NCI-H748 treated with DMSO at 0.1 percent for 48 hours (cell line): ENCODE data around the gene RAPGEF1.
"Not testable (repeated sequence)": the region's sequence is repeated elsewhere in the genome, so short reads cannot be mapped to it uniquely, and the experiment has no call there.

ENCODE experiments used
- DNase-seq: peaks from one replicate; lab custom pipeline; 2025; lab: John Stamatoyannopoulos, UW

The RAPGEF1 gene

DNA sequence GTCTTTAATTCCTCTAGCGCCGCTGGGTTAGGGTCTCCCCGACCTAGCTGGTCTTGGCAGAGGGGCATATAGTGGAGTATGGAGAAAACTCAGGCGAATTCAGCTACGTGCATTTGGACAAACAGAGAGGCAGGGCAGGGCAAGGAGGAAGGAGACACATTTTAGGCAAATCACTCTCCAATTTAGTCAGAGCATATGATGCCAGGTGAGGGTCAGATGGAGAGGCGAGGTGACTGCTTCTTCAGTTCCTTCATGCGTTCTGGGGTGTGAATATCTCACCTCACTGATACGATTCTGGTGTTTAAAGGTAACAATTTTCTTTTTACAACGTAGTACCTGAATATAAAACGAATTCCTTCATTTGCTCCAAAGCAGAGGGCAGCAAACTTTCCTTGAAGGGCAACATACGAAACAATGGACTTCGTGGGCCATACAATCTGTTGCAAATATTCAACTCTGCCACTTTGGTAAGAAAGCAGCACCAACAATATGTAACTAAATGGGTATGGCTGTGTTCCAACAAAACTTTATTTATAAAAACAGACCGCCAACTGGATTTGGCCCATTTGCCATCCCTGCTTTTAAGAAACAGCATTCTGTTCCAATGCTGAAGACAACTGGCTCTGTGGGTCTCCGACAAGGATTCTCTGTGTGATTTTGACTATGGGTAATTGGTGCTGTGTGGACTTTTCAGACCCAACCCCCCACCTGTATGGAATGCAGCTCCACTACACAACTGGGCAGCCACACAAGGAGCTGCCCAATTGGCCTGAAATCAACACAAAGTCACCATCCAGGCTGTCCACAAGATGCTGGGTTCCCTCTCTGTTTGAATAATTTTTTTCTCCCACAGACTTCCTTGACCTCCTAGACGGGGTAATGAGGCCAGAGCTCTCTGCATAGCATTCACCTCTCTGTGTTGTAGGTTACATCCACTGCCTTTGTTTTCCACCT is 53.8 kb downstream of the RAPGEF1 start:
- DNase-seq: no peak

DNA sequence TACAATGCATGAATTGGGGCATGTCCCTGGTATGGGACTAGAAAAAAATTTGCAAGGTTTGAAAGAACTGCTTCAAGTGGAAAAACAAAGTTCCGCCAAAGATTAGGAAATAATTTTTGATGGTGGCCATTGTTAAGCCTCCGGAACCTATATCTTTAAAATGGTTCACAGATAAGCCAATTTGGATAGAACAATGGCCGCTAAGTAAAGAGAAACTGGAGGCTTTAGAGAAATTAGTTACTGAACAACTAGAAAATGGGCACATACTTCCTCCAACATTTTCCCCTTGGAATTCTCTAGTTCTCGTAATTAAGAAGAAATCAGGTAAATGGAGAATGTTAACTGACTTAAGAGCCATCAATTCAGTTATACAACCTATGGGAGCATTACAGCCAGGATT is 56.8 kb downstream of the RAPGEF1 start:
- not testable (repeated sequence) for DNase-seq

DNA sequence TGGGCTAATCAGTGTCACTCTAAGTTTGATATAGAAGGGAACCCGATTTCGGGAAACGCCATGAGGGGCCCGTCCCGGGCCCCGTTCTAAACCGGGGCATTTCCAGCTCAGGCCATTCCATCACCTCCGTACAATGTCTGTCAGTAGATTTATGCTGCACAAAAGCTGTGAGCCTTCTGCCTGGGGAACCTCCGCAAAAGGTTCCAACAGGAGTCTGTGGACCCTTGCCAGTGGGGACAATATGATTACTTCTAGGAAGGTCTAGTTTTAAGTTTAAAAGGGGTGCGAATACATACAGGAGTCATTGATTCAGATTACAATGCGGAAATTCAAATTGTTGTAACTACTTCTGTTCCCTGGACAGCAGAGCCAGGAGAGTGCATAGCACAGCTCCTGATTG is 57.6 kb downstream of the RAPGEF1 start:
- no peak for DNase-seq

DNA sequence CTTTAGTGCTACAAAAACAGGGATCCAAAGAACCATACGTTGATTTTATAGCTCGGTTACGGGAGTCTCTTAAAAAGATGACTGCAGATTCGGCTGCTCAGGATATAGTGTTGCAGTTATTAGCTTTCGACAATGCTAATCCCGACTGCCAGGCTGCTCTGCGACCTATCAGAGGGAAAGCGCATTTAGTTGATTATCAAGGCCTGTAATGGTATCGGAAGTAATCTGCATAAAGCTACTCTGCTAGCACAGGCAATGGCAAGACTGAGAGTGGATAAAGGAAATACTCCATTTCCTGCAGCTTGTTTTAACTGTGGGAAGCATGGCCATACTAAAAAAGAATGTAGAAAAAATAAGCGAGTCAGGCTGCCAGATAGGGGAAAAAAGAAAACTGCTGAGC is 58.0 kb downstream of the RAPGEF1 start:
- not testable (repeated sequence) for DNase-seq

DNA sequence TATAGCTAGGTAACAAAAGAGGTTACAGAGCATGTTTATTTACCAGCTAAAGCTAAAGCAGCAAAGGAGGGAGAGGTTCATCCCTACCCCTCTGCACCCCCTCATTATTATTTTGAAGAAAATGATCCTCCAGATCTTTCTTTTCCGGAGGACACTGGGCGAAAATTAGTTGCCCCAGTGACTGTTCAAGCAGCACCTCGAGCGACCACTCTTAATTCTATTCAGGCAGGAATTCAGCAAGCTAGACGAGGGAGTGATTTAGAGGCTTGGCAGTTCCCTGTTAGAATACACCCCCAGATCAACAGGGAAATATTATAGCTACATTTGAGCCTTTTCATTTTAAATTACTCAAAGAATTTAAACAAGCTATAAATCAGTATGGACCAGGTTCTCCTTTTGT is 58.8 kb downstream of the RAPGEF1 start:
- DNase-seq: not testable (repeated sequence)

DNA sequence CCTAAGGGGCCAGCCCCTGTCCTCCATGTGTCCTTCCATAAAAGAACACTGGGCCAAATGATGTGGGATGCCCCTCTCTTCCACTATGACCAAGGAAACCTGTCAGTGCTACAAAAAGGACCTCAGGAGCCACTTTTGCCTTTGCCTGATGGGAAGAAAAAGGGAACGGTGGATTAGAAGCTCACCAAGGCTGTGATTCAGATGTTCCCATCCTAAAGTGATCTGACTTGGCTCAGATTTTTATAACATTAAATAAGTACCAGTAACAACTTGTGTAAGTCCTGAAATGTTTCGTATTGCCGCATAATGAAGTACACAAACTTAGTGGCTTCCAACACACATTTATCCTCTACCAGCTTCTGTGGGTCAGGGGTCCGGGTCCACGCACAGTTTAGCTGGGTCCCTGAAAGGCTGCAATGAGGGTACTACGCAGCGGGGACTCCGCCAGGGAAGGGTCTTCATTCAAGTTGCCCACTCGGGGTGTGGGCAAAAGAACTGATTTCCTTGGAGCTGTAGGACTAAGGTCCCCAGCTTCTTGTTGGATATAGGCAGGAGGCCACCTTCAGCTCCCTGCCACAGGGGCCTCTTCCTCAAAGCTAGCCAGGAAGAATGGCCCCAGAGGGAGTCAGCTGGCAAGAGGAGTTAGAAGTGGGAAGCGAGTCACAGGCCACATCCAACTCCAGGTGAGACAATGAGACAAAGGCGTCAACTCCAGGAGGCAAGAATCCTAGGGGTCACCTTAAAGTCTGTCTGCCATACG is 60.4 kb downstream of the RAPGEF1 start:
- DNase-seq: no peak

DNA sequence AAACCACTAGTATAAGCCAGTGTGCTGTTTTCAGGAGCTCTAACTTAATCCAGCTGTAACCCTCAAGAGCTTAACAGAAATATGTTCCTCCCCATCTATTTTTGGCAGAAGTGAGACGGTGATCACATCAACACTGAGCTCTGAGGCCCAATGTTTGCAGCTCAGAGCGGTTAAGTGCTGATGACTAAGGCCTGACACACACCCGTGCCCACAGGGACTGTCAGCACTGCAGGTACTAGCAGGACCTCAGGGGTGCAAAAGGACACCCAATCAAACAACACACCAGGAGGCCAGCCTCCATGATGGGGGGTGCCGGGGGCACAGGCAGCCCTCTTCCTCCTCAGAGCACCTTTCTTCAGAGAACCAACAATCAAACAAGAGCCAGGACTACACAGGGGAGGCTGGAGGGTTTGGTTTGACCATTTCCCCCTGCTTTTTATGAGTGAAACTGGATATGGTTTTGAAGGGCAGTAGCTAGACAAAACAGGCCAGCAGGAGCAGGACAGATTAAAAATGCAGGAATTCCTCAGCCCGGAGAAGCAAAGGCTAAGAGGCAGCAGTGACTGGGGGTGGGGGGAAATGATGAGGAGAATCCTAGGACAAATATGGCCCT is 61.3 kb downstream of the RAPGEF1 start:
- DNase-seq: no peak

DNA sequence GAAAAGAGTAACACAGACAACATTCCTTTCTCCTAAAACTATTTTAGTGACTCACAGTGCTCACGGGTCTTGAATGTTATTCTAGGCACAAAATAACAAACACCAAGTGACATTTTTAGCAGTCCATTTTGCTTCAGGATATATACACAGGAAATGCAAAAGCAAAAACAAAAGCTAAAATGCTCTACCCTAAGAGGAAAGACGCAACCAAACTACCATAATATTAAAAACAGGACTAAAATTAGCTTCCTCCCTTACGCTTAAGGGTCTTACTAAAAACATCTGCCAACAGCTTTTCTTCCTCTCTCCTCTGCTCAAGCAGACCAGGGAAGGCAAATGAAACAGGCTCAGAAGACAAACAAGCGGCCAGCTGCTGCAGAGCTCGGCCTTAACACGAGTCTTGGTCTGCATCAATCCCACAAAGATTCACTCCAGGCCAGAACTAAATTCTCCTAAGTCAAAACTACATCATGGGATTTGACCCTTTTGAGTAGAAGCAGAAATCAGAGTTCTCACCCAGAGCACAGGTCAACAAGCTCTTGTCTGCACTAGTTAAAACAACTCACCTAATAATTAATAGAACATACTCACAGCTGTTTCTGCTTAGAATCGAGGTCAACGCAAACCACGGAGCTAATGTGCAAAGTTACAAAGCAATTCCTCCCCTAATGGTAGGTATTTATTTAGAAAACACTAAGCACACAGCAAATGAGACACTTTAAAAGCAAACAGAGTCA is 62.3 kb downstream of the RAPGEF1 start:
- no peak for DNase-seq

DNA sequence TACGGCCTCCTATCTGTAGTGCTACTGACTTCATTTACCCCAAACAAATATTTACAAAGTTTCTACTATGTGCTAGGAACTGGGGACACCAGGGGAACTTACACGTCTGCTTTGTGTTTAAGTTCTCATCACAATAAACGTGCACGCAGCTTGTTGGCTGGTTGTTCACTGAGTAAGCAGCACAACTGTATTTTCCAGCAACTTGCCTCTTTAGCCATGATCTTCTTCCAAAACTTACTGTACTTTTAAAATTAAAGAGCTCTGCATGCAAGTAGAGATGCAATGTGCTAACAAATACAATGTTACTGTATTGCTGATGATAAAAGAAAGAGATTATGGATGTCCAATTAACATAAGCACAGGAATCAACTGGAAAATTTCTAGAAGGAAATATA is 62.8 kb downstream of the RAPGEF1 start:
- DNase-seq: no peak

DNA sequence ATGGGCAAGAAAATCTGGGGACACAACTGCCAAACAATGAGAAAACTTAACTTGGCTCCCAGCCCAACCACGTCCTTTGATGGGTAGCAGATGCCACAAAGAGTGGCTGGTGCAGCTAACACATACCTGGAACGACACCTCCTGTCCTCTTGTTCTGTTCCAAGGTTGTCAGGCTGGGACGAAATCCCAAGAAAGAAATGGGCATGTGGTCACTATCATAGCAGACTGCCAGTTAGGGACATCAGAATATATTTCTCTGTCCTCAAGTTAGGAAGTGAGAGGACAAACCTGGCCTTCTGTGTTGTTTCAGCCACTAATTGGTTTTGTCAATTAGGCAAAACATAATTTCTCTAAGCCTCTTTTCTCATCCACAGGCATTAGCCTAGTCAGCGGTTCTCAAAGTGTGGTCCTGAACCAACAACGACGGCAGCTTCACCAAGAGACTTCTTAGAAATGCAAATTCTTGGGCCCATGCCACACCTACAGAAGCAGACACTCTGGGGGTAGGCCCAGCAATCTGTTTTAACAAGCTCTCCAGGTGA is 63.4 kb downstream of the RAPGEF1 start:
- no peak for DNase-seq

DNA sequence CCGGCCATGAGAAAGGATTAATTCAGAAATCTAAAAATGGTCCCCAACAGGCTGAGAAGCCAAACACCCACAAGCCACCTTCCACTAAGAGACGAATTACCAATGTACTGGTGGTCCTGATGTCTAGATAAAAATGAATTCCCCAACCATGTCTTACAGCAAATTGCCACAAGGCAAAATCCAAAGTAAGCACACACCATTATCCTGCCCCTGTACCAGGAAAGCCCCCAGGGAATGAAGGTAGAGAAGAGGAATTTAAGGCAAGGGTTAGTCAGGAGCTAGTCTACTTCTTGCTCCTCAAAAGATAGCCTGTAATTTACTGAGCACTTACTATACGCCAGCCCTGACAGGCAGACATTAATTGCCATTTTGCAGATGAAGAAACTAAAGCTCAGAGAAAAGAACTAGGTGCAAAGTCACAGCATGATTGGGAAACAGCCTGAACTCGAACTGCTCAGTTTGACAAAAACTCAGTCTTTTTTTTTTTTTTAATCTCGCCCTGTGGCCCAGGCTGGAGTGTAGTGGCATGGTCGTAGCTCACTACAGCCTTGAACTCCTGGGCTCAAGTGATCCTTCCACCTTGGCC is 64.3 kb downstream of the RAPGEF1 start:
- DNase-seq: no peak

DNA sequence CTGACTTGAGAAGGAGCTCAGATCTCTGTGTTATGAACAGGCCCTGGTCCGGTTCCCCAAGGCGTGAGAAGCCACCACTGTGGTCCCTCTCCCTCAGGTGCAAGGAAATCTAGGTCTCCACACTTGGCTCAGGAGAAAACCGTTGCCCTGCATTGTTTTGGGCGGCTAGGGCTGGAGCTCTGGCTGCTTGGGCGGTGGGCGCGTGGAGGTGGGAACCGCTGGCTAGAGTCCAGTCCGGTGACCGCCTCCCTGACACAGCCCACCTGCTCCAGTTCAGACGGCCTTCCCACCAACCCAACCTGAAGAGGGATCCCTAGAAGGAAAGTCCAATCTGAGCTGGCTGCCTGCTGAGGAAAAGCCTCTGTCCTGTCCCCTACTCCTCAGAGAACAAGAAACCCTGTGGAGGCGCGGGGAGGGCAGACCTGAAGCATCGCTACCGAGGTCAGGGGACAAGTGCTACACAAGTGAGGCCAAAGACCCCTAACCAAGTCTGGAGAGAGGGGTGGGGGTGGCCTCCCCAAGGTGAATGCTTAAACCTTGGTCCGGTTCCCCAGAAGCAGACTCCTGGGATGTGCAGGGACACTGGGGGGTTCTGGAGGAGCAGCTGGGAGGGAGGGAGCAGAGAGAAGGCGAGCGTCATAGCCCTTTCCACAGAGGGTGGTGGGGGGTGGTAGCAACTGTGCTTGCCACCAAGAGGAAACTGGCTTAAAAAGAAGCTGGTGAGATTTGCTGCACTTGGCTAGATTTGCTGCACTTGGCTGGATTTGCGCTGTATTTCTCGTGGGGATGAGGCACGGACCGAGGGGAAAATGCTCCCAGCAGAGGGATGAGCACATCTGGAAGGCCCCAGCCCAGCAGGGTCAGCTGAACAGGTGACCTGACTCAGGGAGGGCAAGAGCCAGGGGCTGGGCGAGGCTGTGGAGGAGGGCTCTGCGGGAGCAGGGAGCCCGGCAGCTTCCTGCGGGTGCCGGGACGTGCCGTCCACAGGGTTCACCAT is 65.2 kb downstream of the RAPGEF1 start:
- DNase-seq: no peak

DNA sequence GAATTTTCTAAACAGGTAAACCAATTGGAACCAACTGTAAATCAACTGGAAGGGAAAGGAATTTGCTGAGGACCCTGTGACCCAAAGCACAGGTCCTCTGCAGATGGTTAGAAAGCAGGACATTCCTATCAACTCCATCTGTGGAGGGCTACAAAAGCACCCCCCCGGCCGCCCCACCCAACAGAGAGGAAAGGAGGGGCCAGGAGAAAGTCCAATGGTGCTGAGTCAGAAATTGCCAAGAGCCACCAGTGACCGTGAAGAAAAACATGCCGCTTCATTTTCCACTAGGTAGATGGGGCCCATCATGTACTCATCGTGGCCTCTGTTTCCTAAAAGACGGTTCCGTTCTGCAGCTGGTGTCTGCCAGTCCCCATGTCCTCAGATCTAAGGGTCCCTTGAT is 66.3 kb downstream of the RAPGEF1 start:
- no peak for DNase-seq

DNA sequence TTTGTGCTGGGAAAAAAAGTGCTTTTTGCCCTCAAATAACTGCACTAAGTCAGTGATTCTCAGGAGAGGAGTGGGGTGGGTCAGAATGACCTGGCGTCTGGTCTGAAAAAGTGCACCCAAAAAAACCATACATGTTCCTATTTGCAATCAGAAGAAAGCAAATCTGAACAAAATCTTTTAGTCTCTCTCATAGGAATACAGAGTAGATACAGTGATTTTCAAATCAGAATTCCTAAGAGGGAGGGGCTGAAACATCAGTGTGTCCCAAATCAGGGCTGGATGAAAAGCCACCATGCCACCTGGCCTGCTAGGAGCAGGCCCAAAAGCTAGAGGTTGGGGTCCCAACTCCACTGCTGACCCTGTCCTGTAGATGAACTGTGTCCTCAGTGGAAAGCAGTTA is 66.8 kb downstream of the RAPGEF1 start:
- DNase-seq: no peak

DNA sequence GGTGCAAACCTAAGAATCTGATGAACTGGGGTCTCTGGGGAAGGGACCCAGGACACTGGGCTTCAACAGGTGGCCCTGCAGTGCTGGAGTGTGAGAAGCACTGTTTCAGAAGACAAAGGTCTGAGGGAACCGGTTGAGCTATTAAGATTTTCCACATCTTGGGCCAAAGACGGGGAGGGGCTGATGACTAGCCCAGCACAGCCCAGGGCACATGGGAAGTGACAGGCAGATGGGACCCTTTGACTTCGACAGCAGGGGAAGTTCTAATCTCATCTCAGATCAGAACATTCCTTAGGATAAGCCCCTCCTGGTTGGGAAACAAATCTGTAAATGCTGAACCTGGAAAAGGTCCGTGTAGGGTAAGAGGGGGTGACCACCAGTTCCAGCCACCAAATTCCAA is 67.4 kb downstream of the RAPGEF1 start:
- DNase-seq: no peak

DNA sequence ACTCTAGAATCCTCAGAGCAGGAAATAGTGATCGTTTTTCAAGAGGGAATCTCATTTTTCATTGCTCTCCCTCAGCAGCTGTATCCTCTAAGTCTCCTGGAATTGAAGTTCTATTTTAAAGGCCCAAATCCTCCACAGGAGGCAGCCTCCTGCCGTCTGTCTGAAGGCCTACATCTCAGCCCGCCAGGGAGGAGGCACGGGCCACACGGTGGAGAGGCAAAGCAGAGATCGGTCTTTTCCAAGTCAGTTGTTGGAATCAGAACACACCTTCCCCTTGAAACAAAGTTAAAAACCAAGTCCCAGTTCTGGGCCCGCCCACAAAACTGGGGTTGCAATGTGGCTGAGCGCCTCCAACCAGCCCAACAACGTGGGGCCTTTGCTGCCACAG is 68.7 kb downstream of the RAPGEF1 start:
- DNase-seq: no peak

DNA sequence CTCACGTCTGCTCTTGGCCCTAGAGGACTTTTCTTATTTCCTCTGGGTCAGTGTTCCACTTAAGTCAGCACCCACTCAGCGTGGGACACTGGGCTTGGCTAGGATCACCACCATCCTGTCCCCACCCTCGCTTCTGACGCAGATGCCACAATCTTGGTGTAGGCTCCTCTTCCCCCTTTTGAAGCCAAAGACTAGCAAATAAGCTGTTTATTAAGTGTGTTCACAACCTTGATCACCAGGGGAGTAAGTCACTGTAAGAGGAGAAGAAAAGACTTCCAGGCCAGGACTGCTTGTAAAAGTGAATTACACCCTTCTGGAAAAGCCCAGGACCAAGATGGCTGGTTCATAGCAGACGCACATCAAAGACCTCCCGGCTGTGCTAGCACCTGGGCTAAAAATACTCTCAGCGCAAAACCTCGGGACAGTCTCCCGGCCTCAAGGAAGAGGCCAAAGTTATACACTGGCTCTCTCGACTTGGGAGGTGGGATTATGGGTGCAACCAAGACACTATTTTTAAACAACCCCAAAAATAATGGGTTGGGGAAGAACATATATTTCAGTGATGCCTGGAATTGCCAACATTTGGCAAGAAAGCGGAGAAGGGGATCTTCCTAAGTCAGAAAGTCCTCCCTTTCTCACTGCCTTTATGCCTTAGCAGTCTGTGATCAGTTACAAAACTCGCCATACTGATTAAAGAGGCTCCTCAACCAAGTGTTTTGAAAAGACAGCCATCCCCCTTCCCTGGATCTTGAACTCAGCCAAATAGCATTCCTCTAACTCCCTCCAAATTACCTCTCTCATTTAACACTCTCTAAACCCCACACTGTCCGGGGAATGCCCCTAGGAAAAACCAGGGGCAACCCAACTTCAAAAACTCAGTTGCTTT is 69.4 kb downstream of the RAPGEF1 start:
- DNase-seq: no peak

DNA sequence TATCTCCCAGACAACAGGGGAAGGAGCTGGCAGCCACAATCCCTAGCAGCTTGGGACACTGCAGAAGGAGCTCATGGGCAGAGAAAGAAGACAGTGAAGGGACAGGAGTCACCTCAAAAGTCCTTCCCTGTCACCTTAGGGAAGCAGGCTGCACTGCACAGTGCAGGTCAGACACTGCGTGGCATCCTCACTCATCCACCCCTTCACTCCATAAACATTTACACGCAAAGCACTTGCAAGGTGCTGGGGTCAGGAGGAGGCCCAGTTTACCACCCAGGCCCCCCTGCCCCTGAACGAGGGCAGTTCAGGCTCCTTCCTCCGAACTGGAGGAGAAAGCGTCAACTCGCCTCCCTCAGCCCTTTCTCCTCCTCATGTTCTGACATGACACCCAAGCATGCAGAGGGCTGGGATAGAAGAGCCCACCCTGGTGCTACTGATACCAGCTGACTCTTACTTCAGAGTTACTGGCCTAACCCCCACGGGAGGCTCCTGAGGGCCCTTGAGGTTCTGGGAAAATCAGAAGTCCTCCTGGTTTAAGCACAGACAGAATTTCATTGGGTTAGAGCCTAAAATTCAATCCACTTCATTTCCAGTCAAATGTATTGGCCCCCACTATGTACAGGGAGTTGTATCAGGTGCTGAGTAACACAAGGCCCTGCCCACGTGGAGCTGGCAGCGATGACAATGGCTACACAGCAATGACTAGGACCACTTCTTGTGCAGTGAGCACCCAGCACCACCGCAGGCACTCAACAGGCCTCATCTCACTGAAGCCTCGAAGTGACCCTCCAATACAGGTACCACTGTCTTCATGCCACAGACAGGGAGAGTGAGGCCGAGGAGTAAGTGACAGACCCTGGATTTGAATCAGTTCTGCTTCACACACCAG is 70.4 kb downstream of the RAPGEF1 start:
- no peak for DNase-seq
